ENCODE results near the gene SDR42E1. TPM values are rescaled to one million over a fixed set of nuclear protein-coding genes. Genes with fewer than 3 reads are reported as not detected.

The SDR42E1 gene
- total and polyA plus RNA-seq, 2 of the 13 experiments (the other 11 are each of a cell fraction or from before 2014, with no cell fraction given): 0.01 to 0.13 TPM

DNA sequence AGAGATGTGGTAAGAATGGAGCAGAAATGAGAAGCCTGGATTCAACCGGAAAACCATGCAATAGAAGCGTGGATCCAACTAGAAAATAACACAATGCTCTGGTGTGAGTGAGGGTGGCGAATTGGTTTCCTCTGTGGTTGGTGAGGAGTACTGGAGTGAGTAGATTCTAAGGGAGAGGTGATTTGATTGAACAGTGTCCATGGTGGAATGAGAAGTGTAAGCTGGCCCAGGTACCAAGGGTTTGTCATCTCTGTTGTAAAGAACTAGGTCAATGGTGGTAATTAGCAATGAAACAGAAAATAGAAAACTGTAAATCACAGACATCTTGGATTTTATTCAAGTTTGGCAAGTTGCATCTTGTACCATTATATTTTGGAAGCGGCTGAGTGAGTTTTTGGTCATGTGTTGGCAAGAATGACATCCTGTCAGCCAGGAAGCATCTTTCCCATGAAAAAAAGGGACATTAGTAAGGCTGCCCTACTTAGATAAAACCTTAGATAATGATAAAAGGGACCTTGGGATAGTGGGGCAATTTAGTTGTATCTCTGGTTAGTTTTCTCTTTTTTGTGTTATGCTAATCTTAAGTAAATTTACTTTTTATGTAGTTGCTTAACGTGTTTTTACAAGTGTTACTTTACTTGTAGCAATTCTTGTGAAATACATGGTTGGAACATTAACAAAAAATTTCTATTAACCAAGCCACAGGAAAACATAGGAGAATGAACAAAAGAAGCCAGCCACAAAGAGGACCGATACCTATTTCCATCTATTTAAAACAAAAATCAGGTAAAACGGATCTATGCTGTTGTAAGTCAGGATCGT lies 44.7 kb upstream of the SDR42E1 start (continued):
- TF ChIP-seq, protein P1, sequence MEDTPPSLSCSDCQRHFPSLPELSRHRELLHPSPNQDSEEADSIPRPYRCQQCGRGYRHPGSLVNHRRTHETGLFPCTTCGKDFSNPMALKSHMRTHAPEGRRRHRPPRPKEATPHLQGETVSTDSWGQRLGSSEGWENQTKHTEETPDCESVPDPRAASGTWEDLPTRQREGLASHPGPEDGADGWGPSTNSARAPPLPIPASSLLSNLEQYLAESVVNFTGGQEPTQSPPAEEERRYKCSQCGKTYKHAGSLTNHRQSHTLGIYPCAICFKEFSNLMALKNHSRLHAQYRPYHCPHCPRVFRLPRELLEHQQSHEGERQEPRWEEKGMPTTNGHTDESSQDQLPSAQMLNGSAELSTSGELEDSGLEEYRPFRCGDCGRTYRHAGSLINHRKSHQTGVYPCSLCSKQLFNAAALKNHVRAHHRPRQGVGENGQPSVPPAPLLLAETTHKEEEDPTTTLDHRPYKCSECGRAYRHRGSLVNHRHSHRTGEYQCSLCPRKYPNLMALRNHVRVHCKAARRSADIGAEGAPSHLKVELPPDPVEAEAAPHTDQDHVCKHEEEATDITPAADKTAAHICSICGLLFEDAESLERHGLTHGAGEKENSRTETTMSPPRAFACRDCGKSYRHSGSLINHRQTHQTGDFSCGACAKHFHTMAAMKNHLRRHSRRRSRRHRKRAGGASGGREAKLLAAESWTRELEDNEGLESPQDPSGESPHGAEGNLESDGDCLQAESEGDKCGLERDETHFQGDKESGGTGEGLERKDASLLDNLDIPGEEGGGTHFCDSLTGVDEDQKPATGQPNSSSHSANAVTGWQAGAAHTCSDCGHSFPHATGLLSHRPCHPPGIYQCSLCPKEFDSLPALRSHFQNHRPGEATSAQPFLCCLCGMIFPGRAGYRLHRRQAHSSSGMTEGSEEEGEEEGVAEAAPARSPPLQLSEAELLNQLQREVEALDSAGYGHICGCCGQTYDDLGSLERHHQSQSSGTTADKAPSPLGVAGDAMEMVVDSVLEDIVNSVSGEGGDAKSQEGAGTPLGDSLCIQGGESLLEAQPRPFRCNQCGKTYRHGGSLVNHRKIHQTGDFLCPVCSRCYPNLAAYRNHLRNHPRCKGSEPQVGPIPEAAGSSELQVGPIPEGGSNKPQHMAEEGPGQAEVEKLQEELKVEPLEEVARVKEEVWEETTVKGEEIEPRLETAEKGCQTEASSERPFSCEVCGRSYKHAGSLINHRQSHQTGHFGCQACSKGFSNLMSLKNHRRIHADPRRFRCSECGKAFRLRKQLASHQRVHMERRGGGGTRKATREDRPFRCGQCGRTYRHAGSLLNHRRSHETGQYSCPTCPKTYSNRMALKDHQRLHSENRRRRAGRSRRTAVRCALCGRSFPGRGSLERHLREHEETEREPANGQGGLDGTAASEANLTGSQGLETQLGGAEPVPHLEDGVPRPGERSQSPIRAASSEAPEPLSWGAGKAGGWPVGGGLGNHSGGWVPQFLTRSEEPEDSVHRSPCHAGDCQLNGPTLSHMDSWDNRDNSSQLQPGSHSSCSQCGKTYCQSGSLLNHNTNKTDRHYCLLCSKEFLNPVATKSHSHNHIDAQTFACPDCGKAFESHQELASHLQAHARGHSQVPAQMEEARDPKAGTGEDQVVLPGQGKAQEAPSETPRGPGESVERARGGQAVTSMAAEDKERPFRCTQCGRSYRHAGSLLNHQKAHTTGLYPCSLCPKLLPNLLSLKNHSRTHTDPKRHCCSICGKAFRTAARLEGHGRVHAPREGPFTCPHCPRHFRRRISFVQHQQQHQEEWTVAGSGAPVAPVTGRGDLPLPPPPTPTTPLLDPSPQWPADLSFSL (CRISPR knock-in tag; IDR thresholded peaks at IDR 0.05): no peak
- no peak for TF ChIP-seq LCORL (IDR thresholded peaks at IDR 0.05)
- TF ChIP-seq LCORL (CRISPR knock-in tag; IDR thresholded peaks at IDR 0.05): peak; percentile 65
- no peak for TF ChIP-seq ATF7 (IDR thresholded peaks at IDR 0.05)
- no peak for TF ChIP-seq ATF7 (CRISPR knock-in tag; IDR thresholded peaks at IDR 0.05)
- TF ChIP-seq STAT5B (CRISPR knock-in tag; IDR thresholded peaks at IDR 0.05): no peak
- TF ChIP-seq, protein P2, sequence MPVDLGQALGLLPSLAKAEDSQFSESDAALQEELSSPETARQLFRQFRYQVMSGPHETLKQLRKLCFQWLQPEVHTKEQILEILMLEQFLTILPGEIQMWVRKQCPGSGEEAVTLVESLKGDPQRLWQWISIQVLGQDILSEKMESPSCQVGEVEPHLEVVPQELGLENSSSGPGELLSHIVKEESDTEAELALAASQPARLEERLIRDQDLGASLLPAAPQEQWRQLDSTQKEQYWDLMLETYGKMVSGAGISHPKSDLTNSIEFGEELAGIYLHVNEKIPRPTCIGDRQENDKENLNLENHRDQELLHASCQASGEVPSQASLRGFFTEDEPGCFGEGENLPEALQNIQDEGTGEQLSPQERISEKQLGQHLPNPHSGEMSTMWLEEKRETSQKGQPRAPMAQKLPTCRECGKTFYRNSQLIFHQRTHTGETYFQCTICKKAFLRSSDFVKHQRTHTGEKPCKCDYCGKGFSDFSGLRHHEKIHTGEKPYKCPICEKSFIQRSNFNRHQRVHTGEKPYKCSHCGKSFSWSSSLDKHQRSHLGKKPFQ (CRISPR knock-in tag; IDR thresholded peaks at IDR 0.05; ENCODE audit: insufficient replicate concordance): no peak
- TF ChIP-seq SIN3B (IDR thresholded peaks at IDR 0.05; ENCODE audit: low read length): no peak
- TF ChIP-seq PCBP2 (optimal IDR thresholded peaks at IDR 0.05; ENCODE audit: low read depth, low read length, poor library complexity, severe bottlenecking): no peak
- TF ChIP-seq KDM3A (CRISPR knock-in tag; IDR thresholded peaks at IDR 0.05; ENCODE audit: low read depth): 0 out of 2 replicates have a peak, but pooled peaks have one; percentile 36
- TF ChIP-seq CENPX (CRISPR knock-in tag; IDR thresholded peaks at IDR 0.05): no peak
- no peak for TF ChIP-seq ZNF318 (CRISPR knock-in tag; IDR thresholded peaks at IDR 0.05)
- TF ChIP-seq ZFY (CRISPR knock-in tag; IDR thresholded peaks at IDR 0.05): no peak
